Hematopoietic multipotent progenitor cell treated with erythropoietin and hydrocortisone succinate and interleukin-3 and kit ligand, for 6 days (in vitro differentiated cells): Measurements from ENCODE around the gene ZFP42.
"Not testable (repeated sequence)": the region's sequence is repeated elsewhere in the genome, so short reads cannot be mapped to it uniquely, and the experiment has no call there.

Experiments
- DNase-seq: peaks from one replicate; pipeline ENCODE4 v3.0.0-alpha.2; 2015

ZFP42 gene

GRCh38 chr4:188023682-188024081 lies 28.1 kb downstream of the ZFP42 start:
- no peak for DNase-seq

- DNase-seq, result no peak
These were observed 29.9 kb downstream of the ZFP42 start for GRCh38 chr4:188025476-188025875.

GRCh38 chr4:188029114-188029513 lies 33.5 kb downstream of the ZFP42 start:
- no peak for DNase-seq

GRCh38 chr4:188030401-188030800 lies 34.8 kb downstream of the ZFP42 start:
- no peak for DNase-seq

DNA sequence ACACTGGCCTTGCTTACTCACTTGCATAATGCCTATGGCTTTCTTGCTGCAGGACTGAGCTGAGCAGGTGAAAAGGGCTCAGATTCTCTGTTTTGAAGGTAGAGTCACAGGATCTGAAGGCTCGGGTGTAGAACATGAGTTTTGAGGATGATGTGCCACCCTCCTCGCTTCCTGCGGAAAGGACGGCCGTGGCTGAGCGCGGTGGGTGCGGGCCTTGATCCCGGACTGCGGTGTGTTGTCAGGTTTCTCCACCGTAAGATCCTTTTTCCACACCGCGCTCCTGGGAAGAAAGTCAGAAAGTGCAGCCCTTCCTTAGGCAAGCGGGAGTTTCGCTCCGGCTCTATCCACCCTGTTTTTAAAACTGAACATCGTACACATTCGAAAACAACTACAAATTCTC lies 36.2 kb downstream of the ZFP42 start:
- no peak for DNase-seq

DNA sequence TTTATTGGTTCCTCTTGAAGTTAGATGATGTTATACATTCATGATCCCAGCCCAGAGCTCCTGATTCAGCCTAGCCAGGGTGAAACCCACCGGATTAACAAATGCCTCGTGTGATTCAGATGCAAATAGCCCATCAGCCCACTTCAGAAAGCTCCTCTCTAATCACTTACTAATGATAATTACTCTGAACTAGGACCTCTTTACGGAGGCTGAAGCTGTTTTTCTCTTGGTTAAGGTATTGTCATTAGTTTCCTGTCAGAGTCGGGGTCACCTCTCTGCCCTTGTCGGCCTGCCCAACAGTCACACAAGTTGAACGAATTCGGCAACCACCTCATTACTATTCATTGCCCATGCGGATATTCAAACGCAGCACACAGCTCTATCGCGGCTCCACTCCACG lies 36.6 kb downstream of the ZFP42 start:
- DNase-seq, result no peak

DNA sequence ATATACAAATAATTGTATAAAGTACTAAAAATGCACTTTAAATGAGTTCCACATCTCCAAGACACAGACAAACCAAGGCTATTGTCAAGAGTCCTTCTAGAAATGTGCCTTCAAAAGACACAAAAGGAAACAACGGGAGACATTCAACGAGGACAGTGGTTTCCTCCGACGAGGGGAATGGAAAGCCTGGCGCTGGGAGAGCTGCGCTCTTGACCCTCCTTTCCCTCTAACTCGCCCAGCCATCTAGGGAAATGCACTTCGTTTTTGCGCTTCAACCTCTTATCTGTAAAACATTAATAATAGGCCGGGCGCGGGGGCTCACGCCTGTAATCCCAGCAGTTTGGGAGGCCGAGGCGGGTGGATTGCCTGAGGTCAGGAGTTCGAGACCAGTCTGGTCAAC lies 37.0 kb downstream of the ZFP42 start:
- no peak for DNase-seq

DNA sequence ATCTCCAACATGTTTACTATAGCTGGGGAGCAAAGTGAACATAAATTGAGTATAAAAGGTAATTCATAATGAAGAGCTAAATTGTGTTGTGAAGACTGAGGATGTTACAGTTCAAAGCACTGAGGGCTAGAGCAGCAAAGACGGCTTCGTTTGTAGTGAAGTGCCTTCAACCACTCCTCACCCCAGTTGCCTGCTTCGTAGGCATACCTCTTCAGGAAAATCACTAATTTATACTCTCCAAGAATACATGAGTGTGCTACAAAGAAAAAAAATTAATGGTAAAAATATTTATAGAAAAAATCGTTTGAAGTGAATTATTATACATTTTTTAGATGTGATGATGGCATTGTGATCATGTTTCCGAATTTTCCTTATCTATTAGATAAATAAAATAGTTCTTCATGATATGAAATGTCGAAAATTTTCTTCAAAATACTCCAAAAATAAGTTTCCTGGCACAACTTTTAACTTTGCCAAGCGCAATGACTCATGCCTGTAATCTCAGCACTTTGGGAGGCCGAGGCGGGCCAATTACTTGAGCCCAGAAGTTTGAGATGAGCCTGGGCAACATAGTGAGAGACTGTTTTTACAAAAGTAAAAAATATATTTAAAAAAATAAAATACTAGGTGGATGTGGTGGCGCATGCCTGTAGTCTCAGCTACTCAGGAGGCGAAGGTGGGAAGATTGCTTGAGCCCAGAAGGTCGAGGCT lies 41.6 kb downstream of the ZFP42 start:
- DNase-seq, result no peak

- DNase-seq, result no peak
These were observed 46.1 kb downstream of the ZFP42 start for GRCh38 chr4:188041721-188042120.

GRCh38 chr4:188042191-188042590 lies 46.6 kb downstream of the ZFP42 start:
- no peak for DNase-seq

DNA sequence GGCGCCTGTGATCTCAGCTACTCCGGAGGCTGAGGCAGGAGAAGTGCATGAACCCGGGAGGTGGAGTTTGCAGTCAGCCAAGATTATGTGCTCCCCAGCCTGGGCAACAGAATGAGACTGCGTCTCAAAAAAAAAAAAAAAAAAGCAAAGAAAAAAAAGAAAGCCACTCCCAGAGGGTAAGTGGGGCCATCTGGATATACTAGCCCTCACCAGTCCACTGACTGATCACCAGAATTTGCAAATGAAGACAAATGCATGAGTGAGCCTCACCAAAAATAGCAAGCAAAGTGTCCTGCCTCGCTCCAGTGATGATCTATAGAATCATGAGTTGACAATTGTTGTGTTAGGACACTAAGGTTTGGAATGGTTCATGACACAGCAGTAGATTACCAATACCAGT lies 47.6 kb downstream of the ZFP42 start:
- no peak for DNase-seq

- not testable (repeated sequence) for DNase-seq
These were observed 49.9 kb downstream of the ZFP42 start for GRCh38 chr4:188045461-188045860.

- DNase-seq, result no peak
These were observed 51.1 kb downstream of the ZFP42 start for GRCh38 chr4:188046657-188047056.

DNA sequence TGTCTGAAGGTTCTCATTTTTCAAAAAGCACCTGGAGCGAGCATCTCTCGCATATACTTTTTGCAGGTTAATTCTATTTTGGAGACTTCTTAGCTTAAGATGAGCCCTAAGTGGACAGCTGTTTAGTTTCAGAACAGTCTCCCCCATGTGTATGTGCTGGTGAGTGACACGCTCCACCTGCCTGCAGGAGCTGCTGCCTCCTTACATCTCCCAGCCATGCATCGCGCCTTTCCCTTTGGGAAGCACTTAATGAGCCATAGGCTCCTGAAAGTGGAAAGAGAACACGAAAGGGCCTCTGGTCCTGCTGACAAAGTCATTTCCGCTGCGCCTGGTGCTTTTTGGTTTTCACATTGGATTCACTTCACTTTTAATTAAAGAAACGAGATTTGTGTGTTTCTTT lies 57.7 kb downstream of the ZFP42 start:
- DNase-seq, result no peak
